HG02678 (cell line): Measurements from ENCODE around the gene DIO2.

Experiments used
- ATAC-seq: cut with Tn5 transposase; IDR thresholded peaks from one replicate; pipeline ENCODE4 v1.9.1; 2021; ENCODE audit warnings: mild to moderate bottlenecking, moderate library complexity; ENCODE audit not compliant: unreplicated experiment

DIO2 gene

DNA sequence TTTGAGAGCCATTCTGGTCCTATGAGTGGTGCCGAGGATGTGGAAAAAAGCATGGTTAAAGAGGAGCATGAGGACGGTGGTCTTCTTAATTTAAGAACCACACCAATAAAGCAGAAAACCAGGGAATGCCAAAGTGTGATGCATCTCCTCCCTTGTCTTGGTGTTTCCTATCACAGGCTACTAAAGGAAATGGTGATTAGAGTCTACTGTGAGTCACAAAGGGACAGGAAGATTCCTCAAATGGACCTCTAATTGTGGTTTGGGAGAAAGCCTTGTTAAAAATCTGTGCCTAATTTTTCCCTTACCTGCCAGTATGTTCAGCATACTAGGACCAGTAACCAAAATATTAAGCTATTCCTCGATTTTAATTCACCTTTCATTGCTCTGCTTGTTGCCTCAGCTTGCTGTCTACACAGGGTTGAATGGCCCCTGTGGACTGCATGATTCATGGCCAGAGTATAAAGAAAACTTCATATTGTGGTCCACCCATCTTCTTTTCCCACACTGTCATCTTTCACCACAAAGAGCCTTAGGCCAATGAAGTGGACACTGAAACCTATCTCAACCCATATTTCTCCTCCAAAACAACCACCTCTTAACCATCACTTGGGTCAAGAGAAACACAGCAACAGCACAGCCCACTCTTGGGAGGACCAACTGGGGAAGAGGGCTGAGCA lies 38.8 kb downstream of the DIO2 start:
- ATAC-seq: no peak

GRCh38 chr14:80167793-80168448 lies 43.4 kb downstream of the DIO2 start:
- no peak for ATAC-seq

GRCh38 chr14:80164991-80165721 lies 46.1 kb downstream of the DIO2 start:
- ATAC-seq: no peak

- ATAC-seq: no peak
Measured at GRCh38 chr14:80152763-80153162, 58.5 kb downstream of the DIO2 start.

- no peak for ATAC-seq
Measured at GRCh38 chr14:80152166-80152565, 59.1 kb downstream of the DIO2 start.

GRCh38 chr14:80150301-80150700 lies 61.0 kb downstream of the DIO2 start:
- no peak for ATAC-seq
